Measurements from ENCODE around the gene DTNB. TPM values are rescaled to one million over a fixed set of nuclear protein-coding genes. Genes with fewer than 3 reads are reported as not detected.

Gene DTNB
- total RNA-seq, 2 experiments from 2014 or later, result 29.8 to 31.0 TPM

GRCh38 chr2:25699216-25699615 is 25.8 kb upstream of the DTNB start:
- H3K4me1 Mint-ChIP-seq, result peaks cover 2% of the 10 kb centered on the region
- POLR2A ChIA-PET, result no interaction called here
- no peak overlapping the region for H3K4me3 Mint-ChIP-seq

DNA sequence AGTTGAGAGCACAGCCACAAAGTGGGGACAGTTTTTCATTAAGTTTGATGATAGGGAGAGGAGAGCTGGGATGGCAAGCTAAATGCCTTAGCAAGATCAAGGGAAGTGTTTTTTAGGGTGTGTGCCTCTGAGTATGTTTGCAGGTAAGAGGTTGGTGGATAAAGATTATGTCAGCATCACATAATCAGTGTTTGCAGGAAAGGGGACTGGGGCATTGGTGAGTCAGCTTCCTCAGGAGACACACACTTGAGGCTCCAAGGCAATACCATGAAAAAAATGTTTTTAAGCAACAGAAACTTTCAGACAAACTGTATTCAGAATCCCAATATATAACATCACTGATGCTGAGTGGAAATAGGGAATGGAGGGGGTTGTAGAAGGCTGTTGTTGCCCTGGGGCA is 25.4 kb upstream of the DTNB start:
- Mint-ChIP-seq H3K27ac (no peak overlapping the region), H3K36me3 (ENCODE audit: low read depth) (no peaks in the 10 kb centered on the region), H3K9me3 (no peaks in the 10 kb centered on the region), H3K4me1 (peaks cover 2% of the 10 kb centered on the region), H3K27me3 (no peaks in the 10 kb centered on the region), H3K4me3 (no peak overlapping the region)
- POLR2A ChIA-PET, result no interaction called here
- no peak for DNase-seq
- CTCF ChIA-PET, result interaction anchor here (0.6 to 3.1 kb wide), 9 partner anchors 8 to 141 kb away, joined by 3 to 15 read pairs (median 4); partner anchors contain the start of gene DTNB

More at GRCh38 chr2:25699216-25699615, 25.8 kb upstream of the DTNB start:
- no peak for DNase-seq
- no peak overlapping the region for H3K27ac Mint-ChIP-seq
- H3K27me3 Mint-ChIP-seq, result no peaks in the 10 kb centered on the region
- H3K9me3 Mint-ChIP-seq, result no peaks in the 10 kb centered on the region
- no peaks in the 10 kb centered on the region for H3K36me3 Mint-ChIP-seq (ENCODE audit: low read depth)
- CTCF ChIA-PET, result interaction anchor here (0.6 to 3.1 kb wide), 11 partner anchors 8 to 468 kb away, joined by 3 to 15 read pairs (median 4); no protein-coding TSS in a partner anchor

- Mint-ChIP-seq H3K36me3 (ENCODE audit: low read depth) (no peaks in the 10 kb centered on the region), H3K4me1 (peaks cover 2% of the 10 kb centered on the region), H3K27ac (no peak overlapping the region), H3K27me3 (no peaks in the 10 kb centered on the region), H3K4me3 (no peak overlapping the region), H3K9me3 (no peaks in the 10 kb centered on the region)
- no peak for DNase-seq
- POLR2A ChIA-PET, result no interaction called here
- CTCF ChIA-PET, result interaction anchor here (1.2 to 3.1 kb wide), 4 partner anchors 9 to 24 kb away, joined by 3 to 15 read pairs (median 4); partner anchors contain the start of gene DTNB
Observed at GRCh38 chr2:25697559-25698341, 24.4 kb upstream of the DTNB start.

GRCh38 chr2:25692737-25693445 is 19.5 kb upstream of the DTNB start:
- POLR2A ChIA-PET, result no interaction called here
- Mint-ChIP-seq H3K27me3 (no peaks in the 10 kb centered on the region), H3K9me3 (no peaks in the 10 kb centered on the region), H3K36me3 (ENCODE audit: low read depth) (no peaks in the 10 kb centered on the region), H3K4me1 (no peaks in the 10 kb centered on the region), H3K4me3 (no peak overlapping the region), H3K27ac (no peak overlapping the region)
- no peak for DNase-seq
- CTCF ChIA-PET, result no interaction called here

DNA sequence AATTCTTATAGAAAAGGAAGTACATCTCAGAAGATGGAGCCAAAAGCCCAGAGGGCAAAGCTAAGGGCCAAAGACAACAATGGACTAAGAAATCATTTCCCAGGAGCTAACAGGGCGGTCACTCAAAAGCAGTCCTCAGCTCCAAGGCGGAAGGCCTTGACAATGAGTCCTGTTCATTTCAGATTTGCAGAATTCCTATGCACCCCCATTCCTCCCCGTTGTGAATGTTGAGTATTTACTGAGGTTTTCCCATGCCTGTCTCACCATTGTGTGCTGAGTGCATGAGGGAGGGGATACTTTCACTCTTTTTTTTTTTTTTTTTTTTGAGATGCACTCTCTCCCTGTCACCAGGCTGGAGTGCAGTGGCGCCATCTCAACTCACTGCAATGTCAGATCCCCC is 18.8 kb upstream of the DTNB start:
- H3K36me3 Mint-ChIP-seq (ENCODE audit: low read depth), result no peaks in the 10 kb centered on the region
- H3K27ac Mint-ChIP-seq, result no peak overlapping the region
- H3K4me1 Mint-ChIP-seq, result no peaks in the 10 kb centered on the region
- no peaks in the 10 kb centered on the region for H3K9me3 Mint-ChIP-seq
- H3K27me3 Mint-ChIP-seq, result no peaks in the 10 kb centered on the region
- H3K4me3 Mint-ChIP-seq, result no peak overlapping the region
- CTCF ChIA-PET, result interaction anchor here (0.7 to 1.0 kb wide), 2 partner anchors 316 to 326 kb away, joined by 3 to 4 read pairs; no protein-coding TSS in a partner anchor
- POLR2A ChIA-PET, result no interaction called here
- DNase-seq, result no peak

GRCh38 chr2:25690058-25690457 is 16.7 kb upstream of the DTNB start:
- Mint-ChIP-seq H3K4me1 (no peaks in the 10 kb centered on the region), H3K36me3 (ENCODE audit: low read depth) (no peaks in the 10 kb centered on the region), H3K4me3 (no peak overlapping the region), H3K27me3 (no peaks in the 10 kb centered on the region), H3K9me3 (no peaks in the 10 kb centered on the region), H3K27ac (no peak overlapping the region)
- ChIA-PET CTCF (interaction anchor here (1.3 to 1.9 kb wide), 2 partner anchors 15 to 25 kb away, joined by 5 read pairs; no protein-coding TSS in a partner anchor), POLR2A (no interaction called here)
- DNase-seq, result no peak

DNA sequence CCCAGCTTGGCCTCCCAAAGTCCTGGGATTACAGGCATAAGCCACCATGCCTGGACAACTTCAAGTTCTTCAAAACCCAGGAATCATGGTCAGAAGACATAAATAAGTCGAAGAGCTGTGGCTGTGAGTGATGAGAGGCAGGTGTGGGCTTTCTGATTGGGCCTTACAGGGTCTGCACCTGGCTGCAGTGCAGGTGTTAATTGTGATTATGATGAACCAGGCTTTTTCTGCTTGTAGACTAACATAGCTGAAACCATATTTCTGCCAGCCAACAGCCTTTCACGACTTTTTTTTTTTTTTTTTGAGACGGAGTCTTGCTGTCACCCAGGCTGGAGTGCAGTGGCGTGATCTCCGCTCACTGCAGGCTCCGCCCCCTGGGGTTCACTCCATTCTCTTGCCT is 14.9 kb upstream of the DTNB start:
- no peaks in the 10 kb centered on the region for H3K9me3 Mint-ChIP-seq
- H3K4me3 Mint-ChIP-seq, result no peak overlapping the region
- no peaks in the 10 kb centered on the region for H3K36me3 Mint-ChIP-seq (ENCODE audit: low read depth)
- no peaks in the 10 kb centered on the region for H3K4me1 Mint-ChIP-seq
- H3K27ac Mint-ChIP-seq, result no peak overlapping the region
- ChIA-PET POLR2A (no interaction called here), CTCF (interaction anchor here (0.5 to 1.6 kb wide), 3 partner anchors 9 to 1749 kb away, joined by 3 to 4 read pairs (median 3); no protein-coding TSS in a partner anchor)
- no peak for DNase-seq
- peaks cover 5% of the 10 kb centered on the region for H3K27me3 Mint-ChIP-seq

GRCh38 chr2:25685741-25686140 is 12.4 kb upstream of the DTNB start:
- Mint-ChIP-seq H3K27me3 (peaks cover 7% of the 10 kb centered on the region), H3K9me3 (no peaks in the 10 kb centered on the region), H3K4me1 (no peaks in the 10 kb centered on the region), H3K36me3 (ENCODE audit: low read depth) (no peaks in the 10 kb centered on the region), H3K27ac (no peak overlapping the region), H3K4me3 (no peak overlapping the region)
- no peak for DNase-seq
- ChIA-PET CTCF (interaction anchor here (1.0 to 1.4 kb wide), 3 partner anchors 14 to 79 kb away, joined by 3 read pairs; no protein-coding TSS in a partner anchor), POLR2A (no interaction called here)

- no peaks in the 10 kb centered on the region for H3K4me1 Mint-ChIP-seq
- no peak for DNase-seq
- H3K36me3 Mint-ChIP-seq (ENCODE audit: low read depth), result no peaks in the 10 kb centered on the region
- H3K4me3 Mint-ChIP-seq, result no peak overlapping the region
- ChIA-PET POLR2A (no interaction called here), CTCF (interaction anchor here (1.0 to 1.2 kb wide), 2 partner anchors 15 to 78 kb away, joined by 3 read pairs; no protein-coding TSS in a partner anchor)
- H3K27me3 Mint-ChIP-seq, result peaks cover 10% of the 10 kb centered on the region
- no peak overlapping the region for H3K27ac Mint-ChIP-seq
- no peaks in the 10 kb centered on the region for H3K9me3 Mint-ChIP-seq
Observed at GRCh38 chr2:25684577-25685473, 11.4 kb upstream of the DTNB start.

- DNase-seq, result no peak
- Mint-ChIP-seq H3K27ac (no peak overlapping the region), H3K4me3 (no peak overlapping the region), H3K27me3 (peaks cover 10% of the 10 kb centered on the region), H3K36me3 (ENCODE audit: low read depth) (no peaks in the 10 kb centered on the region), H3K4me1 (no peaks in the 10 kb centered on the region), H3K9me3 (no peaks in the 10 kb centered on the region)
- ChIA-PET POLR2A (no interaction called here), CTCF (no interaction called here)
Observed at GRCh38 chr2:25682082-25682481, 8.7 kb upstream of the DTNB start.

- Mint-ChIP-seq H3K4me1 (peaks cover 4% of the 10 kb centered on the region), H3K36me3 (ENCODE audit: low read depth) (no peaks in the 10 kb centered on the region), H3K4me3 (no peak overlapping the region), H3K9me3 (no peaks in the 10 kb centered on the region), H3K27me3 (peaks cover 22% of the 10 kb centered on the region), H3K27ac (no peak overlapping the region)
- ChIA-PET POLR2A (no interaction called here), CTCF (interaction anchor here (1.2 to 2.2 kb wide), 2 partner anchors 22 to 70 kb away, joined by 3 to 6 read pairs; no protein-coding TSS in a partner anchor)
- no peak for DNase-seq
Observed at GRCh38 chr2:25677877-25678276, 4.5 kb upstream of the DTNB start.

DNA sequence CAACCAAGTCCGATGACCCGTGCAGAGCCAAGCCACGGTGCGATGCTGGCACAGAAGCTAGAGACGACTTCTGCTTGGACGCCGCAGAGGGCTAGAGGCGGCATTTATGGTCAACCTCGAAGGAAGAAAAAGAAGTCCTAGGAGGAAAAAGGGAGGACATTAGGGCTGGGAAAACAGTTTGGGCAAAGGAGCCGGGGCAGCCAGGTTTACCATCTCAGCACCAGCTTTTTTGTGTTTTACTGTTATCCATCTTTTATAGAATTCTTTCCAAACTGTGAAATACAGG is 643 bp upstream of the DTNB start:
- peaks cover 17% of the 10 kb centered on the region for H3K4me1 Mint-ChIP-seq
- H3K4me3 Mint-ChIP-seq, result peak overlapping the region; percentile 77
- peak overlapping the region; percentile 82 for H3K27ac Mint-ChIP-seq
- no peaks in the 10 kb centered on the region for H3K9me3 Mint-ChIP-seq
- POLR2A ChIA-PET, result interaction anchor here (0.5 kb wide), 1 partner anchor 205 kb away, joined by 3 read pairs; no protein-coding TSS in a partner anchor
- peaks cover 2% of the 10 kb centered on the region for H3K36me3 Mint-ChIP-seq (ENCODE audit: low read depth)
- DNase-seq, result no peak
- CTCF ChIA-PET, result interaction anchor here (1.3 kb wide), 1 partner anchor 24 kb away, joined by 3 read pairs; no protein-coding TSS in a partner anchor
- H3K27me3 Mint-ChIP-seq, result peaks cover 19% of the 10 kb centered on the region
